OCI-LY7 (cell line): ENCODE data around the gene KYAT1. TPM values are rescaled to one million over a fixed set of nuclear protein-coding genes. Genes with fewer than 3 reads are reported as not detected.

Experiments used
- BruUV-seq: library from RNA; stranded (reverse); fragments of 400-500 nt; replicated peaks from 2 replicates; lab custom pipeline; 2021; lab: Mats Ljungman, UMichigan
- CTCF ChIA-PET: fragments of 300-600 bp; sonication (Branson Sonifier 250); formaldehyde crosslinking; loops from one replicate; lab custom pipeline; 2022; ENCODE audit warnings: antibody characterized with exemption; ENCODE audit not compliant: unreplicated experiment; lab: Charles Lee
- POLR2A ChIA-PET: fragments of 300-600 bp; sonication (Branson Sonifier 250); formaldehyde crosslinking; loops from one replicate; lab custom pipeline; 2022; ENCODE audit warnings: antibody characterized with exemption; lab: Charles Lee
- DNase-seq: peaks from one replicate; pipeline ENCODE4 v3.0.0-alpha.2; 2015; ENCODE audit warnings: low spot score
- H2AFZ ChIP-seq: fragments of 200-600 bp; sonication (generic), shearing (Covaris generic); 2 replicates; pipeline ENCODE4 v1.6.1; 2014; ENCODE audit warnings: mild to moderate bottlenecking, antibody characterized with exemption, low read length, moderate library complexity
- H3K27ac ChIP-seq: fragments of 200-600 bp; sonication (generic); 2 replicates; pipeline ENCODE4 v1.5.1; 2014; ENCODE audit warnings: mixed run types, low read depth, mild to moderate bottlenecking, moderate library complexity, low read length, inconsistent platforms; ENCODE audit not compliant: poor library complexity, severe bottlenecking
- H3K36me3 ChIP-seq: fragments of 200-600 bp; sonication (generic); 2 replicates; pipeline ENCODE4 v1.6.1; 2014; ENCODE audit warnings: mild to moderate bottlenecking, antibody characterized with exemption, low read length, moderate library complexity, mixed read lengths; ENCODE audit not compliant: insufficient read depth
- H3K4me1 ChIP-seq: fragments of 200-600 bp; sonication (generic); 2 replicates; pipeline ENCODE4 v1.5.1; 2014; ENCODE audit warnings: mild to moderate bottlenecking, low read length; ENCODE audit not compliant: insufficient read depth, poor library complexity, severe bottlenecking
- H3K4me2 ChIP-seq: fragments of 200-600 bp; sonication (generic); 2 replicates; pipeline ENCODE4 v1.6.1; 2014; ENCODE audit warnings: mild to moderate bottlenecking, low read length
- H3K4me3 ChIP-seq: fragments of 200-600 bp; sonication (generic); 2 replicates; pipeline ENCODE4 v1.5.1; 2014; ENCODE audit warnings: mild to moderate bottlenecking, low read depth, low read length; ENCODE audit not compliant: poor library complexity, severe bottlenecking
- H3K79me2 ChIP-seq: fragments of 200-600 bp; sonication (generic); 2 replicates; pipeline ENCODE4 v1.6.1; 2016; ENCODE audit warnings: low read depth, mild to moderate bottlenecking, low read length, moderate library complexity, mixed read lengths; ENCODE audit not compliant: insufficient read depth
- H3K9me2 ChIP-seq: fragments of 200-600 bp; sonication (generic); 2 replicates; pipeline ENCODE4 v1.6.1; 2016; ENCODE audit warnings: mild to moderate bottlenecking, low read length, mixed read lengths; ENCODE audit not compliant: insufficient read depth
- H3K9me3 ChIP-seq: fragments of 200-600 bp; sonication (generic); 2 replicates; pipeline ENCODE4 v1.6.1; 2014; ENCODE audit warnings: mild to moderate bottlenecking, mixed run types, low read length, mixed read lengths
- H4K20me1 ChIP-seq: fragments of 200-600 bp; sonication (generic); 2 replicates; pipeline ENCODE4 v1.6.1; 2014; ENCODE audit warnings: mild to moderate bottlenecking, antibody characterized with exemption, low read length, moderate library complexity, mixed read lengths; ENCODE audit not compliant: insufficient read depth
- EZH2phosphoT487 ChIP-seq: fragments of 200-600 bp; sonication (generic); IDR thresholded peaks from 2 replicates; pipeline ENCODE4 v1.6.1; 2018; ENCODE audit warnings: low read depth, borderline replicate concordance, mild to moderate bottlenecking, mixed run types, antibody characterized with exemption, low read length, moderate library complexity, mixed read lengths
- intact Hi-C: fragments of 100-400 bp; cut with micrococcal nuclease; formaldehyde crosslinking; loops from one replicate; pipeline ENCODE4 v1.10.0; 2022; ENCODE audit not compliant: unreplicated experiment
- total RNA-seq, 2 experiments: library from RNA; depleted of rRNA in 1 of 2; stranded (reverse); fragments of >200 nt in 1 of 2; shearing (Covaris generic) in 1 of 2; gene quantifications; 2 replicates each; pipeline ENCODE4 v1.2.3, GENCODE V29; 2014 to 2022
- TF ChIP-seq, protein P1 (sequence below): fragments of 200-600 bp; sonication (generic); conservative IDR thresholded peaks from 2 replicates; pipeline ENCODE4 v1.5.1; 2014; ENCODE audit warnings: mild to moderate bottlenecking, antibody characterized with exemption, low read length, moderate library complexity, mixed read lengths

The KYAT1 gene
- total RNA-seq, 2 experiments from 2014 or later, result 28.3 to 44.7 TPM

DNA sequence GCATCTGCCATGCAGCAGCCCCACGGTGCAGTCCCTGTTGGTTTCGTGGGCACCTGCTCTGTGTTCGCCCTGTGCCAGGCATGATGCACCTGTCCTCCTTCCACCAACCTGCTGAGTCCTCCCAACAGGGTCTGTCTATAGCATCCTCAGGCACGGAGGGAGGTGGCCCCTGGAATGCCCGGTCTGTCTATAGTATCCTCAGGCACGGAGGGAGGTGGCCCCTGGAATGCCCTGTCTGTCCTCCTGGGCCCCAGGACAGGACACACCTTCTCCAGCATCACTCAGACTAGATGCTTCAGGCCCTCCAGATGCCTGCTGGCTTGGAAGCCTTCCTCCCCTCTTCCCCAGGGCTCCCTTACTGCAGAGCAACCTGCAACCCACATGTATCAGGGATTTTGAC lies 29.2 kb upstream of the KYAT1 start:
- ChIA-PET CTCF (no interaction called here), POLR2A (no interaction called here)
- intact Hi-C loops, result no loop called here
- no peak for DNase-seq
- Histone ChIP-seq H3K36me3 (peaks cover 72% of the 10 kb centered on the region), H3K4me2 (no peak overlapping the region), H4K20me1 (no peaks in the 10 kb centered on the region), H2AFZ (no peak overlapping the region), H3K9me3 (no peaks in the 10 kb centered on the region), H3K9me2 (no peaks in the 10 kb centered on the region), H3K27ac (no peak overlapping the region), H3K4me1 (no peaks in the 10 kb centered on the region), H3K4me3 (no peak overlapping the region), H3K79me2 (no peaks in the 10 kb centered on the region)
- TF ChIP-seq EZH2phosphoT487, result no peak
- TF ChIP-seq, protein P1, sequence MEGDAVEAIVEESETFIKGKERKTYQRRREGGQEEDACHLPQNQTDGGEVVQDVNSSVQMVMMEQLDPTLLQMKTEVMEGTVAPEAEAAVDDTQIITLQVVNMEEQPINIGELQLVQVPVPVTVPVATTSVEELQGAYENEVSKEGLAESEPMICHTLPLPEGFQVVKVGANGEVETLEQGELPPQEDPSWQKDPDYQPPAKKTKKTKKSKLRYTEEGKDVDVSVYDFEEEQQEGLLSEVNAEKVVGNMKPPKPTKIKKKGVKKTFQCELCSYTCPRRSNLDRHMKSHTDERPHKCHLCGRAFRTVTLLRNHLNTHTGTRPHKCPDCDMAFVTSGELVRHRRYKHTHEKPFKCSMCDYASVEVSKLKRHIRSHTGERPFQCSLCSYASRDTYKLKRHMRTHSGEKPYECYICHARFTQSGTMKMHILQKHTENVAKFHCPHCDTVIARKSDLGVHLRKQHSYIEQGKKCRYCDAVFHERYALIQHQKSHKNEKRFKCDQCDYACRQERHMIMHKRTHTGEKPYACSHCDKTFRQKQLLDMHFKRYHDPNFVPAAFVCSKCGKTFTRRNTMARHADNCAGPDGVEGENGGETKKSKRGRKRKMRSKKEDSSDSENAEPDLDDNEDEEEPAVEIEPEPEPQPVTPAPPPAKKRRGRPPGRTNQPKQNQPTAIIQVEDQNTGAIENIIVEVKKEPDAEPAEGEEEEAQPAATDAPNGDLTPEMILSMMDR, result no peak
- no TSS peak for BruUV-seq

- TF ChIP-seq, protein P1, result no peak
- no peak for TF ChIP-seq EZH2phosphoT487
- H2AFZ ChIP-seq, result no peak overlapping the region
- no peak for DNase-seq
- H3K36me3 ChIP-seq, result peaks cover 65% of the 10 kb centered on the region
- ChIA-PET POLR2A (no interaction called here), CTCF (no interaction called here)
- BruUV-seq, result no TSS peak
- H3K4me3 ChIP-seq, result no peak overlapping the region
- H3K4me1 ChIP-seq, result no peaks in the 10 kb centered on the region
- no peaks in the 10 kb centered on the region for H3K9me2 ChIP-seq
- no peaks in the 10 kb centered on the region for H3K9me3 ChIP-seq
- H3K79me2 ChIP-seq, result no peaks in the 10 kb centered on the region
- H3K4me2 ChIP-seq, result no peak overlapping the region
- no peak overlapping the region for H3K27ac ChIP-seq
- no peaks in the 10 kb centered on the region for H4K20me1 ChIP-seq
- intact Hi-C loops, result no loop called here
Observed at GRCh38 chr9:128909859-128910258, 28.1 kb upstream of the KYAT1 start.

DNA sequence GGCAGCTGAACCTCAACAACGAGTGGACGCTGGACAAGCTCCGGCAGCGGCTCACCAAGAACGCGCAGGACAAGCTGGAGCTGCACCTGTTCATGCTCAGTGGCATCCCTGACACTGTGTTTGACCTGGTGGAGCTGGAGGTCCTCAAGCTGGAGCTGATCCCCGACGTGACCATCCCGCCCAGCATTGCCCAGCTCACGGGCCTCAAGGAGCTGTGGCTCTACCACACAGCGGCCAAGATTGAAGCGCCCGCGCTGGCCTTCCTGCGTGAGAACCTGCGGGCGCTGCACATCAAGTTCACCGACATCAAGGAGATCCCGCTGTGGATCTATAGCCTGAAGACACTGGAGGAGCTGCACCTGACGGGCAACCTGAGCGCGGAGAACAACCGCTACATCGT lies 26.6 kb upstream of the KYAT1 start:
- POLR2A ChIA-PET, result no interaction called here
- CTCF ChIA-PET, result no interaction called here
- no peak overlapping the region for H3K27ac ChIP-seq
- no peak for DNase-seq
- H2AFZ ChIP-seq, result no peak overlapping the region
- no TSS peak for BruUV-seq
- intact Hi-C loops, result no loop called here
- TF ChIP-seq, protein P1, result no peak
- TF ChIP-seq EZH2phosphoT487, result no peak
- no peaks in the 10 kb centered on the region for H3K4me1 ChIP-seq
- H3K79me2 ChIP-seq, result 0 out of 2 replicates have a peak, but pooled peaks cover 3% of the 10 kb centered on the region
- no peaks in the 10 kb centered on the region for H3K9me3 ChIP-seq
- H3K9me2 ChIP-seq, result no peaks in the 10 kb centered on the region
- no peak overlapping the region for H3K4me2 ChIP-seq
- H3K4me3 ChIP-seq, result no peak overlapping the region
- H4K20me1 ChIP-seq, result no peaks in the 10 kb centered on the region
- H3K36me3 ChIP-seq, result peaks cover 60% of the 10 kb centered on the region
